ENCODE measurements around the gene MTREX.

Gene MTREX

DNA sequence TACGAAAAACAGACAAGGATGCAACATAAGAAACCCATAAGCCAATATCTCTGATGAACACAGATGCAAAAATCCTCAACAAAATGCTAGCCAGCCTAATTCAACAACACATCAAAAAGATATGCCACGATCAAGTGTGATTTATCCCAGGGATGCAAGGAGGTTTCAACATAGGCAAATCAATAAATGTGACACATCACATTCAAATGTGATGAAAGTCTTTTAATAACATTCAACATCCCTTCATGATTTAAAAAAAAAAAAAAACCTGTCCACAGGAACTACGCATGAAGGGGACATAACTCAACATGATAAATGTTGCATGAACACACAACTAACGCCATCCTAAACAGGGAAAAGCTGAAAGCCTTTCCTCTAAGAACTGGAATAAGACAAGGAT, 124.8 kb downstream of the MTREX start:
- no peak for DNase-seq (ENCODE audit: low read depth)
- H3K4me3 ChIP-seq (ENCODE audit: low read length), result no peak overlapping the region
- TF ChIP-seq, protein P1, sequence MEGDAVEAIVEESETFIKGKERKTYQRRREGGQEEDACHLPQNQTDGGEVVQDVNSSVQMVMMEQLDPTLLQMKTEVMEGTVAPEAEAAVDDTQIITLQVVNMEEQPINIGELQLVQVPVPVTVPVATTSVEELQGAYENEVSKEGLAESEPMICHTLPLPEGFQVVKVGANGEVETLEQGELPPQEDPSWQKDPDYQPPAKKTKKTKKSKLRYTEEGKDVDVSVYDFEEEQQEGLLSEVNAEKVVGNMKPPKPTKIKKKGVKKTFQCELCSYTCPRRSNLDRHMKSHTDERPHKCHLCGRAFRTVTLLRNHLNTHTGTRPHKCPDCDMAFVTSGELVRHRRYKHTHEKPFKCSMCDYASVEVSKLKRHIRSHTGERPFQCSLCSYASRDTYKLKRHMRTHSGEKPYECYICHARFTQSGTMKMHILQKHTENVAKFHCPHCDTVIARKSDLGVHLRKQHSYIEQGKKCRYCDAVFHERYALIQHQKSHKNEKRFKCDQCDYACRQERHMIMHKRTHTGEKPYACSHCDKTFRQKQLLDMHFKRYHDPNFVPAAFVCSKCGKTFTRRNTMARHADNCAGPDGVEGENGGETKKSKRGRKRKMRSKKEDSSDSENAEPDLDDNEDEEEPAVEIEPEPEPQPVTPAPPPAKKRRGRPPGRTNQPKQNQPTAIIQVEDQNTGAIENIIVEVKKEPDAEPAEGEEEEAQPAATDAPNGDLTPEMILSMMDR (conservative IDR thresholded peaks at IDR 0.05; ENCODE audit: low read length), result no peak

DNA sequence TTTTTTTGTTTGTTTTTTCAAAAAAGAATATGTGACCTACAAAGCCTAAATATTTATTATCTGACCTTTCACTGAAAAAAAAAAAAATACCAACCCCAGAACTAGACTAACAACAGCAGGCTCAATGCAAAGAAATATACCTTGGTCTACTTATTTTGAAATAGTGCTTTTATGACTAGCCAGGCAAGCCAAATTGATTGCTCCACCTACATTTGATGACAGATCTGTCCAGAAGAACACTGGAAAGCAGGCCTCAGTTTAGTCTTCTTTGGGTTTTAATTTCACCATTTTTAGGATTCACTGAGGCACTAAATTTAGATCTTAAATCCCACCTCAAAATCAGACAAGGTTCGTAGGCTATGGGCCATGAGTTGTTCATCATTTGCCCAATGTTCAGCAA, 129.7 kb downstream of the MTREX start:
- DNase-seq (ENCODE audit: low read depth), result no peak
- TF ChIP-seq, protein P1 (conservative IDR thresholded peaks at IDR 0.05; ENCODE audit: low read length), result no peak
- H3K4me3 ChIP-seq (ENCODE audit: low read length), result no peak overlapping the region

DNA sequence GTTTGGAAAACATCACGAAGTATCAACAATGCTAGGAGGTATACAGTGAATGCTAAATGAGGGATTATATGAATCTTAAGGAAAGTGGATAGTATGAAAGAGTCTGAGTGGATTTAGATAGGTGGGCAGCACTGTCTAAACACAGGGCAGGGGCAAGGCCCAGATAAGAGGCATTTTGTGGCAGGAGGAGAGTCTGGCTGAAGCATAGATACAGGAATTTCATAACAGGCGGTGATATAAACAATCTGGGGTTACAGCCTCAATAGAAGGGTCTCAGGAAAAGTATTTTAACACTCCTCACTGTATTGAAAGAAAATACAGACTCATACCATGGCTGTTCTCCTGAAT, 130.0 kb downstream of the MTREX start:
- H3K4me3 ChIP-seq (ENCODE audit: low read length), result no peak overlapping the region
- no peak for DNase-seq (ENCODE audit: low read depth)
- TF ChIP-seq, protein P1 (conservative IDR thresholded peaks at IDR 0.05; ENCODE audit: low read length), result no peak

DNA sequence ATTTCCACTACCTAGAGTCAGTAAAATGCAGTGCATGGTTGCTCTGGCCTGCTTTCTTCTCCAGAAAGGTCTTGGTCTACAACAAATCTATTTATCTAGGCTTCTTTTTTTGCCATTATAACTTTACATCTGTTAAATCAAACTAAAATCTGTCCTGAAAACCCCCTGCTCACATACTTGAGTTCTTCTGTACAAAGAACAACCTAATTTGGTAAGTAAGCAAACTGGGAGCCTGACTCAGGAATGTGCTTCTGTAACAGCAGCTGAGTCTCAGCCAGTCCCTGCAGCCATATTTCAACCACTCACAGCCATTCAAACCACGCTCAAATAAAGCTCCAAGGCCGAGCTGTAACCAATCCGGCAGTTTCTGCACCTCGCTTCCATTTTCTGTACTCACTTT, 131.2 kb downstream of the MTREX start:
- peak; percentile 83 for DNase-seq (ENCODE audit: low read depth)
- no peak overlapping the region for H3K4me3 ChIP-seq (ENCODE audit: low read length)
- TF ChIP-seq, protein P1 (conservative IDR thresholded peaks at IDR 0.05; ENCODE audit: low read length), result no peak

DNA sequence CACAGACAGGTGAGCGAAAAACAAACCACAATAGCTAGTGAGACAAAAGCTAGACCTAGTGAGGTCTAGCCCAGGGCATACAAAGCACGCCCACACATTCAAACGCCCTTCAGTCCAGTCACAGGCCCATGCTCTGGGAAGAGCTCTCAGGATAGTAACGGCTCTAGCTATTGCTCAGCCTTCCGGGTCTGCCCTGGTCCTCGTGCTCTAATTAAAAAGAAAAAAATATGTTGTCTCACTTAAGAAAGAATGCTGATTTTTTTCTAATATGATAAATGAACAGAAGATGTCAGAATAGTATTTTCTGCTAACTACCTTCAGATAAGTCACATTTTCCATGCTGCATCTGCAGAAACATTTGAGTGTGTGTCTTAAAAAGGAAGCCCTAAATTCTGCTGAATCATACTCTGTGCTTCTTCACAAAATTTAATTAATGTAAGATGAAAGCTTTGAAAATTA, 132.4 kb downstream of the MTREX start:
- TF ChIP-seq, protein P1 (conservative IDR thresholded peaks at IDR 0.05; ENCODE audit: low read length), result no peak
- H3K4me3 ChIP-seq (ENCODE audit: low read length), result no peak overlapping the region
- peak; percentile 75 for DNase-seq (ENCODE audit: low read depth)

DNA sequence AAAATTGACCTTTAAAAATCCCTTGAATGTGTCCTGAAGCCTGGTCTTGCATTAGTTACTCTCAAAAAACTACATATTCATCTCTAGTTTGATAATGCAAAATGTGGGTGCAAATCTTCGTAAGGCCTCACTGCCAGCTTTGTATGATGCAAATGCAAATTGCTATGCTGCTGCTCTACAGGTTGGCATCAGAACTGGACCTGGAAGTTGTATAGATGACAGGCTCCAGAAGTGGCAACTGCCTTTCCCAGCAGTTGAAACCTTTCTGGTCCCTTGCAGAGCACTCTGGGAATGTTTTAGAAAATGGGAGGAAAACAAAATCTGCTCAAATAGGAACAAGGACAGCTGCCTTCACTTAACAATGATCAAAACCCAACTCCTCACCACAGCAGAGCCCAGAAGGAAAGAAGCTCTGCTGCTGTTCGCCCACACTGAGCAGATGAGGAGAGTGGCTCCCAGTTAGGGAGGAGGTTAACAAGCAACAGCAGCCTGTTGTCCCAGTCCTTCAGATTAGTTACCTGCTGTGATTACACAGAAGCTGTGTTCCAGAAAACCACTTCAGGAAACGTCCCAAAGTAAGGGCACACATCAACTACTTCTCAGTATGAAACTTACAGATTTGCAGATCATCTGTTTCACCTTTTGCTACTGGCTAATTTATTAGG, 133.4 kb downstream of the MTREX start:
- TF ChIP-seq, protein P1 (conservative IDR thresholded peaks at IDR 0.05; ENCODE audit: low read length), result no peak
- H3K4me3 ChIP-seq (ENCODE audit: low read length), result no peak overlapping the region
- DNase-seq (ENCODE audit: low read depth), result peak; percentile 29

DNA sequence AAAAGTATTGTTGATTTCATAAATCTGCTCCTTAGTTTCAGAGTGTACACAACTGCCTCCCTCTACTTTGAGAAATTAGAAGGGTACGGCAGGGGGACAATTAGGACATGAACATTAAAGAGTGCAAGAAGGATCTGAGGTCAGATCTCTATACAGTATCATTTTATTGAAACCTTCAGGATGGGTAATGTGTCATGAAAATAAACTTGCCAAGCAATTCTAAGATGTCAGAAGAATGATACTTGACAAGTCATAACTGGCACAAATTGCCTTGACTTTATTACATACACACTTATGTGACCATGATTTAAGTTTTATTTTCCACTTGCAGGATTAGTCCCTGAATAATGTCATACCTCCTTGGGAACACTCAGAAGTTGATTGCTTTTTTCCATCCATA, 134.2 kb downstream of the MTREX start:
- no peak overlapping the region for H3K4me3 ChIP-seq (ENCODE audit: low read length)
- DNase-seq (ENCODE audit: low read depth), result no peak
- TF ChIP-seq, protein P1 (conservative IDR thresholded peaks at IDR 0.05; ENCODE audit: low read length), result no peak

Measured in AG10803 (cell line).